ENCODE measurements around the gene WDR47.

- no peak for TF ChIP-seq TAF1 (IDR thresholded peaks at IDR 0.05; ENCODE audit: low read depth)
- TF ChIP-seq EP300 (IDR thresholded peaks at IDR 0.05; ENCODE audit: borderline replicate concordance), result no peak
- no peak for TF ChIP-seq YY1 (IDR thresholded peaks at IDR 0.05; ENCODE audit: low read depth)
- no peak for TF ChIP-seq RAD21 (IDR thresholded peaks at IDR 0.05; ENCODE audit: low read depth)
- no peak for TF ChIP-seq TEAD4 (IDR thresholded peaks at IDR 0.05)
- no peak for TF ChIP-seq NFIC (IDR thresholded peaks at IDR 0.05)
- no peak for TF ChIP-seq REST (IDR thresholded peaks at IDR 0.05; ENCODE audit: low read depth)
Observed at GRCh38 chr1:109027841-109028240, 14.1 kb downstream of the WDR47 start.
